ENCODE data around the gene AMMECR1. TPM values are rescaled to one million over a fixed set of nuclear protein-coding genes. Genes with fewer than 3 reads are reported as not detected.

AMMECR1 gene
- total and polyA plus RNA-seq, 10 donors: 1.7 to 15.6 (median 9.6) TPM

DNA sequence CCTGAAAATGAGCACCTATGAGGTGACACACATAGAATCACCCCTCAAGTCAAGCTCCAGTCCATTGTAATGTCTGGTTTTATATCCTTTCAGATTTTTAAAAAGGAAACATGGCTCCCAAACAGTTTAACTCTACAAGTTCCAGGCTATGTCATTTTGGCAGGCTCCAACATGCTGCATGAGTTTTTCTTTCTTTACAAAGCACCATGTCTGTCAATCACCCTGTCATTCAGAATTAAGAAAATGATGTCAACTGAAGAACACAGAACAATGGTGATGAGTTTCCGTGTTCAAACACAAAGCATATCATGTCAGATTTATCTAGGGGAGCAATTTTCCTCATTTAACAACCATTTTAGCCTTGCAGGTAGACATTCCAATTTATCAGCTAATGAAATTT lies 106.5 kb downstream of the AMMECR1 start:
- no peak overlapping the region for H3K27ac ChIP-seq
- H3K4me3 ChIP-seq: no peak overlapping the region
- no peaks in the 10 kb centered on the region for H3K4me1 ChIP-seq
- no peaks in the 10 kb centered on the region for H3K9me3 ChIP-seq
- no peaks in the 10 kb centered on the region for H3K36me3 ChIP-seq
- no peak for TF ChIP-seq CTCF (IDR thresholded peaks at IDR 0.05 in 8 of 11, conservative IDR thresholded peaks at IDR 0.05 in 3 of 11)
- TF ChIP-seq POLR2A (IDR thresholded peaks at IDR 0.05): no peak
- no peak for TF ChIP-seq POLR2AphosphoS5 (IDR thresholded peaks at IDR 0.05)
- DNase-seq: no peak
- no peaks in the 10 kb centered on the region for H3K27me3 ChIP-seq (replicated peaks in 1 of 7)
- WGBS, 5 donors: 75 to 100% (median 96%) methylated on average over 1 of the region's 1 CpG
- intact Hi-C loops (cut with DNase I; ENCODE audit: low total_unique reads): no loop called here

DNA sequence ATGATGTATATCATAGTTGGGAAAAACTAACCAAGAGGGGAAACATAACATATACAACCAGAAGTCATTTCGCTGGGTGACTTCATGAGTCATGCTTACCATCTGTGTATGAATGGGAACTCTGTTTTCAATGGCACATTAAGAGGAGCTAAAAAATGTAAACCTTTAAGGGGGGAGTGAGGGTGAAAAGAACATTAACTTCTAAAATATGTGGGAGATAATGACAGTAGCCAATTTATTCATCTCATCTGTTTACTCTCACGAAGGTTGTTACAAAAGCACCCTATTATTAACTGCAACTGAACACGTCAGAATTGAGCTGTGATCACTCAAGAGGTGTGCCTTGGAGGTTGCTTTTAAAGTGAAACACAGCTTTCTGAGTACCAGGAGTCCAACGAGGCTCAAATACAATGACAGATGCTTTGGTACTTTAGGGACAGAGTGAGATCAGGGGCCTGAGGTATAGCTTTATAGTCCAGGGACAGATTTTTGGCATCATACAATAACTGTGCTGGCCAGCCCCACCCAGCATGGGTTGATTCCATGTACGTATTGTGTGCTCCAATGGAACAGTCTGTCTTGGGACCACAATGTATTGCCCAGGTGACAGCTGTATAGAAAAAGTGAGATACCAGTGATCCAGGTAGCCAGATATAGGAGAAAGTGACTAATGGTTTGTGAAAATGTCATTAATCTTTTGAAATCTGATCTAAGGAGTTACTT lies 107.3 kb downstream of the AMMECR1 start:
- TF ChIP-seq CTCF (IDR thresholded peaks at IDR 0.05 in 8 of 11, conservative IDR thresholded peaks at IDR 0.05 in 3 of 11): no peak
- H3K9me3 ChIP-seq: no peaks in the 10 kb centered on the region
- no peaks in the 10 kb centered on the region for H3K27me3 ChIP-seq (replicated peaks in 1 of 7)
- DNase-seq: no peak
- no peak overlapping the region for H3K27ac ChIP-seq
- WGBS, 5 donors: 52 to 91% (median 81%) methylated on average over 5 of the region's 5 CpGs
- H3K36me3 ChIP-seq: no peaks in the 10 kb centered on the region
- intact Hi-C loops (cut with DNase I; ENCODE audit: low total_unique reads): no loop called here
- H3K4me1 ChIP-seq: no peaks in the 10 kb centered on the region
- H3K4me3 ChIP-seq: no peak overlapping the region

DNA sequence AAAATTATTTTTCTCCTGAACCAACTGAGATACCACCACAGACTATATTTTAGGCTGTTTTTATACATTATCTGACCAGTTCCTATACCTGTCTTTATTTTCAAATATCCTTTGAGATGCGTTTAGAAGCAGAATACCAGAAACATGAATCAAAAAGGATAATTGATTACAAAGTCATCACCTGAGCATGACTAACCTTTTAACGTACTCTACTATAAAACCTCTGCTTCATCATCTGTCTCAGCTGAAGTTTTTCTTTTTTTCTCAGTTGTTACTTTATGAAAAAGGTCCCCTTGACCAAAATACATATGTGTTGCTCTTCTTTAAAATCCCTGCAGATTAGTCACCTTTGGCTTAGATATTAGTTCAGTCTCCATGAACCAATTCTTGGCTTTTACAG lies 109.8 kb downstream of the AMMECR1 start:
- intact Hi-C loops (cut with DNase I; ENCODE audit: low total_unique reads): no loop called here
- H3K9me3 ChIP-seq: no peaks in the 10 kb centered on the region
- TF ChIP-seq POLR2AphosphoS5 (IDR thresholded peaks at IDR 0.05): no peak
- TF ChIP-seq CTCF (IDR thresholded peaks at IDR 0.05 in 8 of 11, conservative IDR thresholded peaks at IDR 0.05 in 3 of 11): no peak
- no peak for TF ChIP-seq POLR2A (IDR thresholded peaks at IDR 0.05)
- no peak overlapping the region for H3K4me3 ChIP-seq
- no peaks in the 10 kb centered on the region for H3K27me3 ChIP-seq (replicated peaks in 1 of 7)
- WGBS, 5 donors: 70 to 100% (median 97%) methylated on average over 2 of the region's 2 CpGs
- no peaks in the 10 kb centered on the region for H3K36me3 ChIP-seq
- H3K27ac ChIP-seq: no peak overlapping the region
- DNase-seq: no peak
- no peaks in the 10 kb centered on the region for H3K4me1 ChIP-seq

GRCh38 chrX:110204986-110205385 lies 112.9 kb downstream of the AMMECR1 start:
- Histone ChIP-seq H3K9me3 (no peaks in the 10 kb centered on the region), H3K27me3 (replicated peaks in 1 of 7) (no peaks in the 10 kb centered on the region), H3K4me1 (no peaks in the 10 kb centered on the region), H3K4me3 (no peak overlapping the region), H3K36me3 (peaks cover 0 to 12% (median 0%) of the 10 kb centered on the region in 6 donors), H3K27ac (no peak overlapping the region)
- TF ChIP-seq POLR2AphosphoS5 (IDR thresholded peaks at IDR 0.05): no peak
- no peak for TF ChIP-seq CTCF (IDR thresholded peaks at IDR 0.05 in 8 of 11, conservative IDR thresholded peaks at IDR 0.05 in 3 of 11)
- no peak for TF ChIP-seq POLR2A (IDR thresholded peaks at IDR 0.05)
- no peak for DNase-seq
- intact Hi-C loops (cut with DNase I; ENCODE audit: low total_unique reads): no loop called here
